Left kidney (tissue), 2 donors: ENCODE data around the gene TSPEAR. TPM values are rescaled to one million over a fixed set of nuclear protein-coding genes. Genes with fewer than 3 reads are reported as not detected.
"Not testable (repeated sequence)": the region's sequence is repeated elsewhere in the genome, so short reads cannot be mapped to it uniquely, and the experiment has no call there.

Experiments
- DNase-seq: peaks from one replicate; pipeline ENCODE4 v3.0.0-alpha.2; 2013
- polyA plus RNA-seq: library from polyadenylated mRNA; unstranded; fragments of 120-200 nt; gene quantifications from one replicate; pipeline ENCODE4 v1.2.1, GENCODE V29; 2013; ENCODE audit not compliant: insufficient read length

The TSPEAR gene
- polyA plus RNA-seq, 1 donor, result 0.96 TPM

GRCh38 chr21:44684077-44684476 lies 27.3 kb downstream of the TSPEAR start:
- no peak for DNase-seq

- no peak for DNase-seq
Measured at GRCh38 chr21:44682580-44683151, 28.7 kb downstream of the TSPEAR start.

- DNase-seq, result no peak
Measured at GRCh38 chr21:44681861-44682579, 29.4 kb downstream of the TSPEAR start, which contains the start of gene KRTAP12-1. Gene KRTAP12-1, minus strand, starts transcription at chr21:44682163. Its CDS starts 40 bp downstream, at chr21:44682123.

GRCh38 chr21:44681152-44681551 lies 30.2 kb downstream of the TSPEAR start:
- DNase-seq, result no peak

- DNase-seq, result no peak
Measured at GRCh38 chr21:44677881-44678280, 33.5 kb downstream of the TSPEAR start.

GRCh38 chr21:44671911-44672310 lies 39.5 kb downstream of the TSPEAR start:
- DNase-seq, result no peak

- DNase-seq, result no peak
Measured at GRCh38 chr21:44670642-44671432, 40.5 kb downstream of the TSPEAR start.

- no peak for DNase-seq
Measured at GRCh38 chr21:44667612-44668011, 43.8 kb downstream of the TSPEAR start.

GRCh38 chr21:44666401-44667320 lies 44.7 kb downstream of the TSPEAR start, which contains the start of gene KRTAP12-2:
Gene KRTAP12-2, minus strand, starts transcription at chr21:44666927. Its CDS starts 41 bp downstream, at chr21:44666886.
- no peak for DNase-seq

GRCh38 chr21:44664691-44665090 lies 46.7 kb downstream of the TSPEAR start:
- no peak for DNase-seq

- not testable (repeated sequence) for DNase-seq
Measured at GRCh38 chr21:44661567-44661966, 49.8 kb downstream of the TSPEAR start.

- no peak for DNase-seq
Measured at GRCh38 chr21:44658913-44659595, 52.3 kb downstream of the TSPEAR start.

GRCh38 chr21:44658541-44658910 lies 52.8 kb downstream of the TSPEAR start:
- DNase-seq, result no peak

GRCh38 chr21:44657635-44658540 lies 53.5 kb downstream of the TSPEAR start, which contains the start of gene KRTAP12-3:
Gene KRTAP12-3, plus strand, starts transcription at chr21:44657932. Its CDS starts 48 bp downstream, at chr21:44657980.
- DNase-seq, result no peak

GRCh38 chr21:44656868-44657267 lies 54.5 kb downstream of the TSPEAR start:
- DNase-seq, result no peak

GRCh38 chr21:44654576-44655175 lies 56.7 kb downstream of the TSPEAR start, which contains the start of gene KRTAP12-4:
Gene KRTAP12-4, minus strand, starts transcription at chr21:44654659. Its CDS starts 45 bp downstream, at chr21:44654614.
- no peak for DNase-seq

GRCh38 chr21:44653656-44654575 lies 57.5 kb downstream of the TSPEAR start:
- DNase-seq, result no peak

- DNase-seq, result no peak
Measured at GRCh38 chr21:44653123-44653522, 58.2 kb downstream of the TSPEAR start.
